HL-60 (cell line): Measurements from ENCODE around the gene SLC35D2.

ENCODE experiments used
- CTCF ChIP-seq: IDR thresholded peaks from one replicate; pipeline ENCODE4 v1.5.1; 2011; ENCODE audit warnings: low read length, control low read depth, inconsistent platforms; ENCODE audit not compliant: insufficient read depth
- POLR2AphosphoS5 ChIP-seq: IDR thresholded peaks from 2 replicates; pipeline ENCODE4 v1.6.1; 2012; ENCODE audit warnings: low read depth
- REST ChIP-seq: IDR thresholded peaks from 2 replicates; pipeline ENCODE4 v1.6.1; 2012; ENCODE audit warnings: low read depth; ENCODE audit not compliant: insufficient replicate concordance

GRCh38 chr9:96363175-96363967 is 20.1 kb downstream of the SLC35D2 start:
- TF ChIP-seq CTCF (no peak), REST (no peak), POLR2AphosphoS5 (no peak)
